ENCODE data around the gene COL17A1. TPM values are rescaled to one million over a fixed set of nuclear protein-coding genes. Genes with fewer than 3 reads are reported as not detected.

Gene COL17A1
- total RNA-seq, 4 donors from 2014 or later = 150 to 202 (median 191) TPM

GRCh38 chr10:104013489-104013888, 72.2 kb downstream of the COL17A1 start:
- DNase-seq = no peak
- H3K27me3 ChIP-seq = no peaks in the 10 kb centered on the region
- TF ChIP-seq POLR2A (IDR thresholded peaks at IDR 0.05) = no peak
- peak in 1 of 6 experiments; percentile 31 for TF ChIP-seq CTCF (IDR thresholded peaks at IDR 0.05)
- H3K27ac ChIP-seq = peak overlapping the region in 1 of 4 donors; percentile 26
- H3K4me1 ChIP-seq = no peaks in the 10 kb centered on the region
- H3K9me3 ChIP-seq = no peaks in the 10 kb centered on the region
- H3K4me3 ChIP-seq = no peak overlapping the region
- WGBS, 2 donors = 72 to 79% methylated on average over 4 of the region's 4 CpGs
- intact Hi-C loops (cut with DNase I) = no loop called here
- H3K36me3 ChIP-seq = peaks cover 0 to 90% (median 6%) of the 10 kb centered on the region in 3 donors

GRCh38 chr10:104011904-104012303, 73.8 kb downstream of the COL17A1 start:
- no peaks in the 10 kb centered on the region for H3K4me1 ChIP-seq
- intact Hi-C loops (cut with DNase I) = no loop called here
- H3K27ac ChIP-seq = no peak overlapping the region
- TF ChIP-seq POLR2A (IDR thresholded peaks at IDR 0.05) (no peak), CTCF (IDR thresholded peaks at IDR 0.05) (no peak)
- no peaks in the 10 kb centered on the region for H3K9me3 ChIP-seq
- no peak overlapping the region for H3K4me3 ChIP-seq
- H3K27me3 ChIP-seq = no peaks in the 10 kb centered on the region
- 85 to 89% methylated on average over 2 of the region's 2 CpGs for WGBS, 2 donors
- no peak for DNase-seq
- peaks cover 0 to 91% (median 12%) of the 10 kb centered on the region in 3 donors for H3K36me3 ChIP-seq

- Histone ChIP-seq H3K27ac (no peak overlapping the region), H3K4me3 (no peak overlapping the region), H3K27me3 (no peaks in the 10 kb centered on the region), H3K9me3 (no peaks in the 10 kb centered on the region), H3K4me1 (no peaks in the 10 kb centered on the region), H3K36me3 (peaks cover 10 to 100% (median 24%) of the 10 kb centered on the region in 3 donors)
- TF ChIP-seq CTCF (IDR thresholded peaks at IDR 0.05) = no peak
- no peak for TF ChIP-seq POLR2A (IDR thresholded peaks at IDR 0.05)
- 85 to 89% methylated on average over 8 of the region's 8 CpGs for WGBS, 2 donors
- intact Hi-C loops (cut with DNase I) = no loop called here
- no peak for DNase-seq
Measured at GRCh38 chr10:104005172-104005863, 80.4 kb downstream of the COL17A1 start.

- H3K4me1 ChIP-seq = no peaks in the 10 kb centered on the region
- 100% methylated on average over 1 of the region's 1 CpG for WGBS, 2 donors
- TF ChIP-seq CTCF (IDR thresholded peaks at IDR 0.05) (no peak), POLR2A (IDR thresholded peaks at IDR 0.05) (no peak)
- H3K27ac ChIP-seq = no peak overlapping the region
- no peaks in the 10 kb centered on the region for H3K9me3 ChIP-seq
- H3K36me3 ChIP-seq = peaks cover 10 to 100% (median 22%) of the 10 kb centered on the region in 3 donors
- no peaks in the 10 kb centered on the region for H3K27me3 ChIP-seq
- intact Hi-C loops (cut with DNase I) = no loop called here
- H3K4me3 ChIP-seq = no peak overlapping the region
- no peak for DNase-seq
Measured at GRCh38 chr10:104002911-104003310, 82.8 kb downstream of the COL17A1 start.

- peaks cover 0 to 4% (median 0%) of the 10 kb centered on the region in 3 donors for H3K4me1 ChIP-seq
- H3K27ac ChIP-seq = no peak overlapping the region
- H3K9me3 ChIP-seq = no peaks in the 10 kb centered on the region
- WGBS, 2 donors = 82 to 96% methylated on average over 2 of the region's 2 CpGs
- H3K27me3 ChIP-seq = no peaks in the 10 kb centered on the region
- H3K36me3 ChIP-seq = peaks cover 8 to 99% (median 25%) of the 10 kb centered on the region in 3 donors
- DNase-seq = no peak
- intact Hi-C loops (cut with DNase I) = no loop called here
- H3K4me3 ChIP-seq = no peak overlapping the region
- no peak for TF ChIP-seq CTCF (IDR thresholded peaks at IDR 0.05)
- TF ChIP-seq POLR2A (IDR thresholded peaks at IDR 0.05) = no peak
Measured at GRCh38 chr10:103998805-103999204, 86.9 kb downstream of the COL17A1 start.
